NCI-H2081 (cell line): ENCODE results near the gene DDX27.

Experiments used
- DNase-seq, 2 experiments: peaks; one replicate each; lab custom pipeline; 2025; lab: John Stamatoyannopoulos, UW

The DDX27 gene

GRCh38 chr20:49248879-49249665, 29.9 kb downstream of the DDX27 start:
- DNase-seq = no peak

GRCh38 chr20:49252556-49253350, 33.5 kb downstream of the DDX27 start:
- no peak for DNase-seq

DNA sequence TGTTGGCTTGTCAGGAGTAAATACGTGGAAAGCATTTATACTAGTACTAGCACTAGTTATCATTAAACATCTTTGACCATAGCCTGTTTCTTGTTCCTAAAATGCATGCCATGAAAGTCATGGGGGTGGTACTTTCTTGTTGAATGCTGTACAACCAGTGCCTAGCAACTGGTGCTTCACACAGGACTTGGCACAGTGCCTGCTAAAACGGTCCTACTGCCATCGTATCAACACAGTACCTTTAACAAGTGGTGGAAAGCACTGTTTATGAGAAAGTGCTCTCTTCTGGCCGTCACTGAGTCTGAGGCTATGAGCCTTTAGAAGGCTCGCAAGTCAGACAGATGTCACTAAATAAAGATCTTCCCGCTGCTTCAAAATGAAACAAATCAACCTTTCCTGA, 37.0 kb downstream of the DDX27 start:
- DNase-seq = no peak

DNA sequence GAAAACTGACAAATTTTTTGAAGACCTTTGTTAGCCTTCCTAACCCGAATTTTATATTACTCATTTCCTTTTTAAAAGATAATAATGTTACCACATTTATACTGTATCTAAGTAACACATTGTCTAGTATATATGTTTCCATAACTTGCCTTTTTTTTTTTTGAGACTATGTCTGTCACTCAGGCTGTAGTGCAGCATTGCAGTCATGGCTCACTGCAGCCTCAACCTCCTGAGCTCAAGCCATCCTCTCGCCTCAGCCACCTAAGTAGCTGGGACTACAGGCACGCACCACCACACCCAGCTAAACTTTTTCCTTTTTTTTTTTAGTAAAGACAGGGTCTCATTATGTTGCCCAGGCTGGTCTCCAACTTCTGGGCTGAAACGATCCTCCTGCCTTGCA, 40.1 kb downstream of the DDX27 start:
- DNase-seq = no peak

- no peak for DNase-seq
Measured at GRCh38 chr20:49259799-49260198, 40.6 kb downstream of the DDX27 start.

DNA sequence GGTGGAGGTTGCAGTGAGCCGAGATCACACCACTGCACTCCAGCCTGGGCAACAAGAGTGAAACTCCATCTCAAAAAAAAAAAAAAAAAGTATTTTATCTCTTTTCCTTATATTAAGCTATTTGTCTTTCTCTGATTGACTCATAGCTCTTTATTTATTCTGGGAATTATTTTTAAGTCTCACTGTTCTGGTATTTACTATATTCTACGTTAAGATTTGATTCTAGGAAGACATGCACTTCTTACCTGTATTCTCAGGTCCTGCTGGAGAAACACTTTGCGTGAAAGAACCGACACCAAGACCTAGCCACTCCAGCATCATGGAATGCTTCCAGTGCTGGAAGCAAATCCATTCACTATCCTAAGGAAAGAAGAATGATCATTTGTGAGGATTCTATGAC, 41.0 kb downstream of the DDX27 start:
- no peak for DNase-seq

DNA sequence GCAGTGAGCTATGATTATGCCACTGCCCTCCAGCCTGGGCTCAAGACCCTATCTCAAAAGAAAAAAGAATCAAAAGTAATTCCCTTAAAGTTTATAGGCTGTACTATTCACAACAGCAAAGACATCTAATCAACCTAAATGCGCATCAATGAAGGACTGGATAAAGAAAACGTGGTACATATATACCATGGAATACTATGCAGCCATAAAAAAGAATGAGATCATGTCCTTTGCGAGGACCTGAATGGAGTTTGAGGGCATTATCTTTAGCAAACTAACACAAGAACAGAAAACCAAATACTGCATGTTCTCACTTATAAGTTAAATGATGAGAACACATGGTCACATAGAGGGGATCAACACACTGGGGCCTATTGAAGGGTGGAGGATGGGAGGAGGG, 42.0 kb downstream of the DDX27 start:
- DNase-seq = no peak

GRCh38 chr20:49262444-49262843, 43.2 kb downstream of the DDX27 start:
- no peak for DNase-seq

GRCh38 chr20:49267327-49267726, 48.1 kb downstream of the DDX27 start:
- DNase-seq = no peak

GRCh38 chr20:49268600-49269365, 49.6 kb downstream of the DDX27 start:
- no peak for DNase-seq

GRCh38 chr20:49270177-49270576, 51.0 kb downstream of the DDX27 start:
- DNase-seq = no peak

- DNase-seq = no peak
Measured at GRCh38 chr20:49270736-49271135, 51.5 kb downstream of the DDX27 start.

GRCh38 chr20:49272654-49273053, 53.4 kb downstream of the DDX27 start:
- DNase-seq = no peak

GRCh38 chr20:49273696-49274277, 54.6 kb downstream of the DDX27 start:
- no peak for DNase-seq

DNA sequence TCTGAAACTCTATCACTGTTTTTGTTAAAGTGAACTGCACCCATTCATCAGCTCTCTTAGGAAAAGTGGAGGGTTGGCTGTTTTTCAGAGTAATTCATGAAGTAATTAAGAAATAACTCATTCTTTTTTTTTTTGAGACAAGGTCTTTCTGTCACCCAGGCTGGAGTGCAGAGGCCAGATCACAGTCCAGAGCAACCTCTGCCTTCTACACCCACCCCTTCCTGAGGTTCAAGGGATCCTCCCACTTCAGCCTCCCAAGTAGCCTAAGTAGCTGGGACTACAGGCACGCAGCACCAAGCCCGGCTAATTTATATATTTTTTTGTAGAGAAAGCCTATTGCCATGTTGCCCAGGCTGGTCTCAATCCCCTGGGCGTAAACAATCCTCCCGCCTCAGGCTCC, 56.0 kb downstream of the DDX27 start:
- no peak for DNase-seq

DNA sequence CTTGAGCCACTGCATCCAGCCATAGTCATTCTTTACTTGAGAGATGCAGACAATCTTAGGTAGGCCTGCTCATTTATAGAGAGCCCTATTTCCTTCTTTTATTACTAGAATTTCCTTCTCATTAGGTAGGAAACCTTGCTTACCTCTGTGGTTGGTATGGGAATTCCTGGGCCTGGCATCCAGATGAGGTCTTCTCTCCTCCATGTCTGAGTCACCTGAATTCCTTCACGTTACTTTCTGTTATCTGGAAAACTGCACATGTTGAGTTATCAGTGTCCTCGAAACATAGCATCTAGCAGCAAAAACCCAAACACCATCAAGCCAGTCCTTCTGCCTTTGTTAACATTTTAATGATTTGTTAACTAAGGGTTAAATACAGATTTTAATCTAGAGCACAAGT, 56.4 kb downstream of the DDX27 start:
- DNase-seq = no peak

GRCh38 chr20:49276161-49276960, 57.1 kb downstream of the DDX27 start:
- DNase-seq = peak; percentile 38 to 81

DNA sequence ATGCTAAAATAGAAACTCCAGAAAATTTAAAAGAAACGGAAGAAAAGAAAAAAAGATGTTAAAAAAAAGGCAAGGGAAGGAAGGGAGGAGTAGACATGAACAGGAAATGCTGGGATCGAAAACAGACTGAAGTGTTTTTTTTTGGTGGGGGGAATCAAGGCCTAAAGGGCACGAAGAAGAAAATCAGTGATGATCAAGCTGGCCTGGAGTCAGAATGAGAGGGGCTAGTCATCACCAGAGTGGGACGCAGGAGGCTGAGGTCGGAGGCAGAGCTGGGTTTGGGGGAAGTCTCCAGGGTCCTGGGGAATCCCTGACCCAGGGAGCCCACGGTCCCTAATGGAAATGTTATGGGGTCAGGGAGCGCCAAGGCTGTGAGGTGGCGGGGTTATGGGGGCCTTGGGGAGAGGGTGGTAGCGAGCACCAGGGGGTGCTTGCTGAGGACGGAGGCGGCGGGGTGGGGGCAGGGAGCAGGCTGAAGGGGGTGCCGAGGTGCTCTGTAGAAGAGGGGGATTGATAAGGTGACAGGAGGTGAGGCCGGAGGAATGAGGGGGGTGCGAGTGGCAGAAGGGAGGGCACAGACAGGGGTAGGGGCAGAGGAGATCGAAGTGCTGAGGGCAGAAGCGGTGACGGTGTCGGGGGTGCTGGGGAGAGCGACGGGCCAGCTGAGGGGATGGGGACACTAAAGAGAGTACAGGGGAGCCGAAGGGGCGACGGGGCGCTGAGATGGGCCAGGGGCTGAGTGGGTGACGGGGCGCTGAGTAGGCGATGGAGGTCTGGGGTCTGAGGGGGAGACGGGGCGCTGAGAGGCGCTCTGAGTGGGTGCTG, 58.0 kb downstream of the DDX27 start:
- DNase-seq = no peak

- no peak for DNase-seq
Measured at GRCh38 chr20:49277786-49278035, 58.5 kb downstream of the DDX27 start.

GRCh38 chr20:49278036-49278817, 59.0 kb downstream of the DDX27 start, which contains the start of gene ZNFX1:
ZNFX1 (minus strand) TSS chr20:49278057; CDS start chr20:49275839, 2,218 bp downstream.
- DNase-seq = peak; percentile 98
